C4-2B (cell line): Measurements from ENCODE around the gene KIF13A.
"Not testable (repeated sequence)": the region's sequence is repeated elsewhere in the genome, so short reads cannot be mapped to it uniquely, and the experiment has no call there.

Experiments used
- H3K27ac ChIP-seq: fragments of 450-650 bp; 2 replicates; pipeline ENCODE4 v1.5.1; 2017
- CTCF ChIP-seq: fragments of 450-650 bp; conservative IDR thresholded peaks from 2 replicates; pipeline ENCODE4 v1.5.1; 2017; ENCODE audit warnings: mild to moderate bottlenecking
- ZFX ChIP-seq: fragments of 450-650 bp; IDR thresholded peaks from 2 replicates; pipeline ENCODE4 v1.6.1; 2017

Gene KIF13A

GRCh38 chr6:17892097-17892686, 95.2 kb downstream of the KIF13A start:
- no peak for TF ChIP-seq CTCF
- no peak for TF ChIP-seq ZFX
- H3K27ac ChIP-seq: no peak overlapping the region

GRCh38 chr6:17890309-17890708, 97.1 kb downstream of the KIF13A start:
- no peak overlapping the region for H3K27ac ChIP-seq
- TF ChIP-seq CTCF: no peak

DNA sequence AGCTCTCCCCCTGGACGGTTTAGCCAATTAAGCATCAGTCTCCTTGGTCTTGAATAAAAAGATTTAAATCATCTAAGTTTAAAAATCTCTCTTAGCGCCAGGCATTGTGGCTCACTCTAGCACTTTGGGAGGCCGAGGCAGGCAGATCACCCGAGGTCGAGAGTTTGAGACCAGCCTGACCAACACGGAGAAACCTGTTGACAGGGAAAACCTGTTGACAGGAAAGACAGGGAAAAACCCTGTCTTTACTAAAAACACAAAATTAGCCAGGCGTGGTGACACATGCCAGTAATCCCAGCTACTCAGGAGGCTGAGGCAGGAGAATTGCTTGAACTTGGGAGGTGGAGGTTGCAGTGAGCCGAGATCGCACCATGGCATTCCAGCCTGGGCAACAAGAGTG, 97.7 kb downstream of the KIF13A start:
- H3K27ac ChIP-seq: not testable (repeated sequence)

DNA sequence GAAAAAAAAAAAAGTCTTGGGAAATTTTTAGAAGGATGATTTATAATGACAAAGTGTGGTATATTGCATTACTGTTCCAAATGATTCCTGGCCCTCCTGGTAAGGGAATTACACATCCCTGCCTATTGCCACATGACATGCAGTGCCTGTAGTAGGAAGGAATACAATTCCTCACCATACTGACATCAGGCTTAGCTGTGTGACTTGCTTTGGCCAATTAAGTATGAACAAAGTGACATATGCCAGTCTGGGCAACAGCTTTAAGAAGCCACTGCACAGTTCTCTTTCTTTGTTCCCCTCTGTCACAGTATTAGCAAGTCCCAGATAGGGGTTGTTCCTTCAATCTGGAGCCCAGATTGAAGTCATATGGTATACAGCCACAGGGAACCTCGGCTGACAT, 100.5 kb downstream of the KIF13A start:
- no peak overlapping the region for H3K27ac ChIP-seq
- TF ChIP-seq CTCF (no peak), ZFX (no peak)

- TF ChIP-seq CTCF (no peak), ZFX (no peak)
- no peak overlapping the region for H3K27ac ChIP-seq
Measured at GRCh38 chr6:17885889-17886576, 101.4 kb downstream of the KIF13A start.

DNA sequence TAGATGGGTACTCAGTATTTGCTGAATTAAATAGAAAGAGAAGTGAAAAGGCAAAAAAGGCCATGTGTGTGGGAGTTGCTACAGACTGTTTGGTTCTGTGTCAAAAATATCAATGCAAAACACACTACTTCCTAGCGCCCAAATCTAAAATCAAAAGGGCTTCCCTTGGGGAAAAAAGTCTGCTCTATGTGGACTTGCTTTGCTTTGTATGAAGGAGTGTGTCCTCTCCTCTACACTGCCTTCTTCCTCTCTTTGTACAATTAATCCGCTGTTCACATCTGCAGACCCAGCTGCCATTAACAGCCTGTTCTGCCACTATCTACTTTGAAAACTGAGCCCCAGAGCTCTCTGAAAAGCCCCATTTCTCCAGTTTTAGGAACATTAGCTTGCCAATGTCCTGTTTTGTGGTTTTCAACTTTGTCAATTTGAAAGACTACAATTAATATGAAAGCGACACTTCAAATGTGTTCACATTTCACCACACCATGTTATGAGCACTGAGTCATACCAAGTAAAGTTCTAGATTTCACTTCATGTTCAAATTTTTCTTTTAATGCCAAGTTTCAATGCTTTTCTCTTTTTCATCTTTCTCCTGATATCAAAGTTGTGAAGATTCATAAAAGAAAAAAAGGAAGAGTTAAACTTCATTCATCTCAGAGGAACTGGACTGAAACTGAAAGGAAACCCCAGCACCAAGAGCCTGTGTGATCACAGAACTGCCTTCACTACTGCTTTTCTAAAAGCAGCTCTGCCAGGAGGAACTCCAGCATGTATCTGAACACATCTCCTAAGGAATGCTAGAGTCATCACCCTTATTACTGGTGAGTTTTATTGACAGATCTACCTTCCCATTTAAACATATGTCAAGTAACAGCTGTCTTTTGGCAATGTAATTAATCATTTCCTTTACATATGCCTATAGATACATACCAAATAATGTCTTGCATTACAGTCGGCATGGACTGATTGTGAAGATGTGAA, 102.6 kb downstream of the KIF13A start:
- no peak for TF ChIP-seq ZFX
- TF ChIP-seq CTCF: no peak
- no peak overlapping the region for H3K27ac ChIP-seq

DNA sequence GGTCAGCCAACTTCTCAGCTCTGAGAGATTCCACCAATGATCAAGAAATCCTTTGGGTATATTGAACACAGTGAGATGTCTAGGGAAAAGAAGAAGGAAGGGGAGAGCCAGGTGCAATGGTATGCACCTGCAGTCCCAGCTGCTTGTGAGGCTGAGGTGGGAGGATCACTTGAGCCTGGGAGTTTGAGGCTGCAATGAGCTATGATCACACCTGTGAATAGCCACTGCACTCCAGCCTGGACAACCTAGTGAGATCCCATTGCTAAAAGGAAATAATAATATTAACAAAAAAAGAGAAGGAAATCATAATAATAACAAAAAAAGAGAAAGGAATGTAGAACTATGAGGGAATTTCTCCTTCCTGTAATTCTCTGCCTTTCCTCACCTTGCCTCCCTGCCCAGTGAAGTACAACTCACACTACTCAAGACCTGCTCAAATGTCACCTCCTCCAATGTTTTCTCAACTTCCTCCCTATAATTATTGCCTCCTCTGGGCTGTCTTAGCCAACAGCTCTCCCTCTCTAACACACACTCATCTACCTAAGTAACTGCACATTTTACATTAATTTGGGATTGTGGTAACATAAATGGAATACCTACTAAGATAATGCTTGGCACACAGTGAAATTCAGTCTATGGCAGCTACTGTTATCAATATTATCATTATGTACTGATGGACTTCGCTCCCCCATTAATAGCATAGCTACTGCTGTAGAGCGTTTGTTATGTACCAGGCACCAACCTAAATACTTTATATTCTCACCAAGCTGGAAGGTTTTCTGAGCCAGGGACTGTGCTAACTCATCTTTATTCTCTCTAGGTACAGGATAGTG, 103.6 kb downstream of the KIF13A start:
- no peak overlapping the region for H3K27ac ChIP-seq
- TF ChIP-seq ZFX: no peak
- TF ChIP-seq CTCF: no peak
